Measurements from ENCODE around the gene PTPRU. TPM values are rescaled to one million over a fixed set of nuclear protein-coding genes. Genes with fewer than 3 reads are reported as not detected.

Gene PTPRU
- polyA plus RNA-seq, 1 experiment, result 7.8 TPM

DNA sequence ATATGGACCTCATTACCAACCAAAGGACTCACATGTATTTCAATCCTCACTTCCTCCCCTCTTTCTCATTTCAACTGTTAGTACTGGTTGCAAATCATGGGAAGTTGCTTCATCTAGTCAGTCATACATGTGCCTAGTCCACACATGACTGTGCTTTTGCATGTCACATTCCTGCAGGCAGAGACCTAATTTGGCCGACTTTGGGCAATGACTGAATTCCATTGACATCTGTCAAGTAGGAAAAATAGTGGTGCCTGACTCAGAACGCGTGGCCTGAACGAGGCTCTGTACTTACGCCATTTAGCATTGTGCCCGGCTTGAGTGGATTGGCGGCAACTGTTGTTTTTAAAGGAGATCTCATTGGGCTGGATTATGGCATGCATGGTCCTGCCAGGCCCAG is 18.0 kb downstream of the PTPRU start:
- no peak for DNase-seq (ENCODE audit: low read depth, low spot score)
- H3K27me3 ChIP-seq (ENCODE audit: control insufficient read depth, insufficient read depth, low read length), result no peaks in the 10 kb centered on the region
- POLR2A ChIA-PET, result no interaction called here

GRCh38 chr1:29255134-29255666 is 18.9 kb downstream of the PTPRU start:
- DNase-seq (ENCODE audit: low read depth, low spot score), result no peak
- H3K4me3 ChIP-seq (ENCODE audit: low read depth, low read length), result no peak overlapping the region
- CTCF ChIA-PET, result no interaction called here
- TF ChIP-seq, protein P1, sequence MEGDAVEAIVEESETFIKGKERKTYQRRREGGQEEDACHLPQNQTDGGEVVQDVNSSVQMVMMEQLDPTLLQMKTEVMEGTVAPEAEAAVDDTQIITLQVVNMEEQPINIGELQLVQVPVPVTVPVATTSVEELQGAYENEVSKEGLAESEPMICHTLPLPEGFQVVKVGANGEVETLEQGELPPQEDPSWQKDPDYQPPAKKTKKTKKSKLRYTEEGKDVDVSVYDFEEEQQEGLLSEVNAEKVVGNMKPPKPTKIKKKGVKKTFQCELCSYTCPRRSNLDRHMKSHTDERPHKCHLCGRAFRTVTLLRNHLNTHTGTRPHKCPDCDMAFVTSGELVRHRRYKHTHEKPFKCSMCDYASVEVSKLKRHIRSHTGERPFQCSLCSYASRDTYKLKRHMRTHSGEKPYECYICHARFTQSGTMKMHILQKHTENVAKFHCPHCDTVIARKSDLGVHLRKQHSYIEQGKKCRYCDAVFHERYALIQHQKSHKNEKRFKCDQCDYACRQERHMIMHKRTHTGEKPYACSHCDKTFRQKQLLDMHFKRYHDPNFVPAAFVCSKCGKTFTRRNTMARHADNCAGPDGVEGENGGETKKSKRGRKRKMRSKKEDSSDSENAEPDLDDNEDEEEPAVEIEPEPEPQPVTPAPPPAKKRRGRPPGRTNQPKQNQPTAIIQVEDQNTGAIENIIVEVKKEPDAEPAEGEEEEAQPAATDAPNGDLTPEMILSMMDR (IDR thresholded peaks at IDR 0.05; ENCODE audit: low read depth, low read length), result no peak
- H3K27me3 ChIP-seq (ENCODE audit: control insufficient read depth, insufficient read depth, low read length), result no peaks in the 10 kb centered on the region
- POLR2A ChIA-PET, result no interaction called here
- H3K27ac ChIP-seq (ENCODE audit: low read depth, low read length), result no peak overlapping the region
- no peaks in the 10 kb centered on the region for H3K9me3 ChIP-seq (ENCODE audit: control insufficient read depth, insufficient read depth, low read length)

More for the DNA sequence above, 18.0 kb downstream of the PTPRU start:
- Histone ChIP-seq H3K9me3 (ENCODE audit: control insufficient read depth, insufficient read depth, low read length) (no peaks in the 10 kb centered on the region), H3K27ac (ENCODE audit: low read depth, low read length) (no peak overlapping the region), H3K4me3 (ENCODE audit: low read depth, low read length) (no peak overlapping the region)
- CTCF ChIA-PET, result no interaction called here
- TF ChIP-seq, protein P1 (IDR thresholded peaks at IDR 0.05; ENCODE audit: low read depth, low read length), result no peak

DNA sequence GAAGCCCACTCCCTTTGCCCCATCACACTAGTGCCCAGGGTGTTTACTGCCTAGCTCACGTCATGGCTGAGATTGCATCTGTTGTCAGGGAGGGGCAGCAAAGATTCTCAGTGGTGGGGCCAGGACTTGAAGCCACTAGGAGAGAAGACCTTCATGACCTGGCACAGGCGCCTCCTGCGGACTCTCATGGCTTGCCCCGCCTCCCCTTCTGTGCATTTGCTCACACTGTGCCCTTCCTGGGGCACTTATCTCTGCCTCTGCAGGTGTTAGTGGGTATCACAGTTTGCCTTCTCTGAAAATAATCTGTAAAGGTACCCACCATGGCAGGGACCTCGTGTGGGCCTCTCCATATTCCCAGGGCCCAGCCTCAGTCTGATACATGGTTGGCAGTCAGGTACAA is 20.1 kb downstream of the PTPRU start:
- no peak overlapping the region for H3K27ac ChIP-seq (ENCODE audit: low read depth, low read length)
- CTCF ChIA-PET, result interaction anchor here (1.3 kb wide), 1 partner anchor 447 kb away, joined by 3 read pairs; no protein-coding TSS in a partner anchor
- no peak overlapping the region for H3K4me3 ChIP-seq (ENCODE audit: low read depth, low read length)
- H3K9me3 ChIP-seq (ENCODE audit: control insufficient read depth, insufficient read depth, low read length), result no peaks in the 10 kb centered on the region; the same call in 1 of the 2 replicates
- POLR2A ChIA-PET, result no interaction called here
- DNase-seq (ENCODE audit: low read depth, low spot score), result no peak
- H3K27me3 ChIP-seq (ENCODE audit: control insufficient read depth, insufficient read depth, low read length), result no peaks in the 10 kb centered on the region
- TF ChIP-seq, protein P1 (IDR thresholded peaks at IDR 0.05; ENCODE audit: low read depth, low read length), result no peak

GRCh38 chr1:29256979-29257804 is 20.9 kb downstream of the PTPRU start:
- H3K4me3 ChIP-seq (ENCODE audit: low read depth, low read length), result no peak overlapping the region
- no peaks in the 10 kb centered on the region for H3K27me3 ChIP-seq (ENCODE audit: control insufficient read depth, insufficient read depth, low read length)
- peak overlapping the region; percentile 31 for H3K27ac ChIP-seq (ENCODE audit: low read depth, low read length)
- ChIA-PET POLR2A (no interaction called here), CTCF (interaction anchor here (0.6 to 1.3 kb wide), 6 partner anchors 11 to 446 kb away, joined by 3 to 4 read pairs (median 3); no protein-coding TSS in a partner anchor)
- H3K9me3 ChIP-seq (ENCODE audit: control insufficient read depth, insufficient read depth, low read length), result no peaks in the 10 kb centered on the region; the same call in 1 of the 2 replicates
- no peak for DNase-seq (ENCODE audit: low read depth, low spot score)
- TF ChIP-seq, protein P1 (IDR thresholded peaks at IDR 0.05; ENCODE audit: low read depth, low read length), result no peak
